Measurements from ENCODE around the gene DOK7. TPM values are rescaled to one million over a fixed set of nuclear protein-coding genes. Genes with fewer than 3 reads are reported as not detected.

The DOK7 gene
- polyA plus RNA-seq, 1 experiment: not detected

DNA sequence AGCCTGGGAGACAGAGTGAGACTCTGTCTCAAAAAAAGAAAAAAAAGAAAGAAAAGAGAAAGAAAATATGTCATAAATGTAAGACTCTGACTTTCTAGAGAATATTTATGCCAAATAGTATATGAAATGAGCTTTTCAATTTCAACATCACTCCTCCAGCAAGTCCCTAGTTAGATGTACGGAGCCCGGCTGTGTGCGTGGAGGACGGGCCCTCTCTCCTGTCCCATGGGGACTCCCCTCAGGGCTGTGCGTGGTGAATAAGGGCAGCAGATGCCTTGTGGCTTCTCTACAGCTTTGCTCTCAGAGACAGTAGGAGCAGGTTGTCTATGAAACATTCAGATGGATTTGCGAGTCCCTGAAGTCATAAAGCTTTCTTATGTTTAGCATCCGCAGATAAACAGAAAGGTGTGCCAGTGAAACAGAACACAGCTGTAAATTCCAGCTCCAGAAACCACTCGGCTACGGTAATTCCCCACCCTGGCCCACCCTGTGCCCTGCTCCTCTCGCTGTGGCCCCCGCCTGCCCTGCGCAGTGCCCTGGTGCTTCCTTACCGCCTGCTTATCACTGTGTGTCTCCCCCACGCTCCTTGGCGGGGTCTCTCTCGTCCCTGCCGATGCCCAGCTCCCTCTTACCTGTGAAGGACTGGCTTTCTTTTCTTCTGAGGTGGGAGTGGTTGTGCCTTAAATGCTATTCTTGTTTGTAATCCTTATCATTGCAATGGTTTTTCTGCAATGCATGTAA is 35.2 kb upstream of the DOK7 start:
- CTCF ChIA-PET: interaction anchor here (0.8 kb wide), 1 partner anchor 82 kb away, joined by 3 read pairs; no protein-coding TSS in a partner anchor
- Histone ChIP-seq H3K4me3 (ENCODE audit: low read depth, low read length) (no peak overlapping the region), H3K27ac (ENCODE audit: low read depth, low read length) (no peak overlapping the region), H3K9me3 (ENCODE audit: control insufficient read depth, insufficient read depth, low read length) (no peaks in the 10 kb centered on the region; the same call in 1 of the 2 replicates), H3K27me3 (ENCODE audit: control insufficient read depth, insufficient read depth, low read length) (no peaks in the 10 kb centered on the region)
- TF ChIP-seq, protein P1, sequence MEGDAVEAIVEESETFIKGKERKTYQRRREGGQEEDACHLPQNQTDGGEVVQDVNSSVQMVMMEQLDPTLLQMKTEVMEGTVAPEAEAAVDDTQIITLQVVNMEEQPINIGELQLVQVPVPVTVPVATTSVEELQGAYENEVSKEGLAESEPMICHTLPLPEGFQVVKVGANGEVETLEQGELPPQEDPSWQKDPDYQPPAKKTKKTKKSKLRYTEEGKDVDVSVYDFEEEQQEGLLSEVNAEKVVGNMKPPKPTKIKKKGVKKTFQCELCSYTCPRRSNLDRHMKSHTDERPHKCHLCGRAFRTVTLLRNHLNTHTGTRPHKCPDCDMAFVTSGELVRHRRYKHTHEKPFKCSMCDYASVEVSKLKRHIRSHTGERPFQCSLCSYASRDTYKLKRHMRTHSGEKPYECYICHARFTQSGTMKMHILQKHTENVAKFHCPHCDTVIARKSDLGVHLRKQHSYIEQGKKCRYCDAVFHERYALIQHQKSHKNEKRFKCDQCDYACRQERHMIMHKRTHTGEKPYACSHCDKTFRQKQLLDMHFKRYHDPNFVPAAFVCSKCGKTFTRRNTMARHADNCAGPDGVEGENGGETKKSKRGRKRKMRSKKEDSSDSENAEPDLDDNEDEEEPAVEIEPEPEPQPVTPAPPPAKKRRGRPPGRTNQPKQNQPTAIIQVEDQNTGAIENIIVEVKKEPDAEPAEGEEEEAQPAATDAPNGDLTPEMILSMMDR (IDR thresholded peaks at IDR 0.05; ENCODE audit: low read depth, low read length): no peak
- DNase-seq (ENCODE audit: low read depth, low spot score): no peak
- POLR2A ChIA-PET: no interaction called here

DNA sequence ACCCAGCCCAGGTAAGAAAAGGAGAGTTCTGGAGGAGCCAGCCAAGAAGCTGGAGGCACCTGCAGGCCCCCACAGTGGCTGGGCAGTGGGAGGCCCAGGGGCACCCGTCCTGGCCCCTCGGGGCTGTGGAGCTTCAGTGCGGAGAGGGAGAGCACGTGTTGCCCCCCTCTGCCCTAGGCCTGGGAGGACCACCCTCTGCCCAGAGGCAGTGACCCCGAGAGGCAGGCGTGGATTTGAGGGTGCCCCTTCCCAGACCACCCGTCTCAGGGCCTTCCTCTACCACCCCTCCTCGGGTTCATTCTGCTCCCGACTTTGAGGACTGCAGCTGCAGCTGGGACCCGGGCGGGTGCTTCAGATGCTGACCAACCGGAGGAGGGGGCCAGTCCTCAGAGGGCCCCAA is 33.5 kb upstream of the DOK7 start:
- ChIA-PET CTCF (interaction anchor here (0.9 to 1.5 kb wide), 2 partner anchors 51 to 83 kb away, joined by 3 read pairs; no protein-coding TSS in a partner anchor), POLR2A (no interaction called here)
- H3K27me3 ChIP-seq (ENCODE audit: control insufficient read depth, insufficient read depth, low read length): no peaks in the 10 kb centered on the region
- no peak for DNase-seq (ENCODE audit: low read depth, low spot score)
- TF ChIP-seq, protein P1 (IDR thresholded peaks at IDR 0.05; ENCODE audit: low read depth, low read length): no peak
- H3K4me3 ChIP-seq (ENCODE audit: low read depth, low read length): no peak overlapping the region
- H3K27ac ChIP-seq (ENCODE audit: low read depth, low read length): no peak overlapping the region
- H3K9me3 ChIP-seq (ENCODE audit: control insufficient read depth, insufficient read depth, low read length): no peaks in the 10 kb centered on the region; the same call in 1 of the 2 replicates

DNA sequence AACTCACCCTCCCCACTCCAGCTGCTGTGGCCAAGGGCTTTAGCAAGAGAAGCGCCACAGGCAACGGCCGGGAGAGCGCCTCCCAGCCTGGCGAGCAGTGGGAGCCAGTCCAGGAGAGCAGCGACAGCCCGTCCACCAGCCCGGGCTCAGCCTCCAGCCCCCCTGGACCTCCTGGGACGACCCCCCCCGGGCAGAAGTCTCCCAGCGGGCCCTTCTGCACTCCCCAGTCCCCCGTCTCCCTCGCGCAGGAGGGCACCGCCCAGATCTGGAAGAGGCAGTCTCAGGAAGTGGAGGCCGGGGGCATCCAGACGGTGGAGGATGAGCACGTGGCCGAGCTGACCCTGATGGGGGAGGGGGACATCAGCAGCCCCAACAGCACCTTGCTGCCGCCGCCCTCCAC is 32.6 kb upstream of the DOK7 start:
- Histone ChIP-seq H3K27ac (ENCODE audit: low read depth, low read length) (no peak overlapping the region), H3K4me3 (ENCODE audit: low read depth, low read length) (no peak overlapping the region), H3K9me3 (ENCODE audit: control insufficient read depth, insufficient read depth, low read length) (no peaks in the 10 kb centered on the region; the same call in 1 of the 2 replicates), H3K27me3 (ENCODE audit: control insufficient read depth, insufficient read depth, low read length) (no peaks in the 10 kb centered on the region)
- no peak for DNase-seq (ENCODE audit: low read depth, low spot score)
- TF ChIP-seq, protein P1 (IDR thresholded peaks at IDR 0.05; ENCODE audit: low read depth, low read length): no peak
- POLR2A ChIA-PET: no interaction called here
- CTCF ChIA-PET: interaction anchor here (0.9 kb wide), 1 partner anchor 50 kb away, joined by 3 read pairs; no protein-coding TSS in a partner anchor

DNA sequence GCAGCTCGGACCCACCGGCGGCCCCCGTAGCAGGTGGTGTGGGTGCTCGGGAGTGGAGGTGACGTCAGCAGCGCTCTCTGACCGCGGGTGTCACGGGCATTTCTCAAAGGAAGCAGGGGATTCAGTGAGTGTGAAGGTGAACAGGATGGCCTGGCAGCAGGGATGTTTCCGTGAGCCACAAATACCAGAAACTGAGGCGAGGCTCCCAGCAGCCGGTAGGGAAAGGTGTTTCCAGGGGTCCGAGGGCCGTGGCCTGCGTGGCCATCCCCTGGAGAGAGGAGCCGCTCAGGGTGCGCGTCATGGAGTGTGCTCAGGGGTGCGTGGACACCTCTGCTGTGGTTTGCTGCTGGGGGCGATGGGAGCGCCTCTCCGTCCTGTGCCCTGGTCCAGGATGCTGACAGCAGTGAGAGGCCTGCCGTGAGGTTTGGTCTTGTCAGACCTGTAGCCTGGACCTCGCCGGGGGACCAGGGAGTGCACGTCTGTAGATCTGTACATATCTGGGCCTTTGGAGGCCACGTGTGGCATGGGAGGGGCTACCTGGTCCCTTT is 31.6 kb upstream of the DOK7 start:
- TF ChIP-seq, protein P1 (IDR thresholded peaks at IDR 0.05; ENCODE audit: low read depth, low read length): no peak
- no peak overlapping the region for H3K27ac ChIP-seq (ENCODE audit: low read depth, low read length)
- H3K4me3 ChIP-seq (ENCODE audit: low read depth, low read length): no peak overlapping the region
- ChIA-PET CTCF (no interaction called here), POLR2A (no interaction called here)
- no peak for DNase-seq (ENCODE audit: low read depth, low spot score)
- H3K9me3 ChIP-seq (ENCODE audit: control insufficient read depth, insufficient read depth, low read length): no peaks in the 10 kb centered on the region; the same call in 1 of the 2 replicates
- H3K27me3 ChIP-seq (ENCODE audit: control insufficient read depth, insufficient read depth, low read length): no peaks in the 10 kb centered on the region

DNA sequence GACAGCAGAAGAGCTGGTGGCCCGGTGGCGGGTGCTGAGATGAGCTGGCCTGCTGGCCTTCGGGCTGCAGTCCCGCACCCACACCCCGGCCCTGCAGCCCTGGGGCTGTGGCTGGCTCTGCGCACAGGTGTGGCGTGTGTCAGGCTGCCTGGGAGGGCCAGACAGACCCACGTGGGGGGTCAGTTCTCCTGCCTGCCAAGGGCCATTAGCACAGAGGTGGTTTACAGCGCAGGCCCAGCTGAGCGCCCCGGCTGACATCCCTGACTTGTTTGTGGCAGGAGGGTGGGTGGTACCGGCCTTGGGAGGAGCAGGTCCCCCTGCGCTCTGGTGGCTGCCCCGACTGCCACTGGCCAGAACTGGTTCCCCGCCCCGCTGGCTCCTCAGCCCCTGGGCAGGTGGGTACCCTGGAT is 30.7 kb upstream of the DOK7 start:
- H3K4me3 ChIP-seq (ENCODE audit: low read depth, low read length): no peak overlapping the region
- no peaks in the 10 kb centered on the region; the same call in 1 of the 2 replicates for H3K9me3 ChIP-seq (ENCODE audit: control insufficient read depth, insufficient read depth, low read length)
- ChIA-PET POLR2A (no interaction called here), CTCF (no interaction called here)
- no peaks in the 10 kb centered on the region for H3K27me3 ChIP-seq (ENCODE audit: control insufficient read depth, insufficient read depth, low read length)
- TF ChIP-seq, protein P1 (IDR thresholded peaks at IDR 0.05; ENCODE audit: low read depth, low read length): no peak
- H3K27ac ChIP-seq (ENCODE audit: low read depth, low read length): no peak overlapping the region
- DNase-seq (ENCODE audit: low read depth, low spot score): no peak
